ENCODE results near the gene GPR89B. TPM values are rescaled to one million over a fixed set of nuclear protein-coding genes. Genes with fewer than 3 reads are reported as not detected.
"Not testable (repeated sequence)": the region's sequence is repeated elsewhere in the genome, so short reads cannot be mapped to it uniquely, and the experiment has no call there.

GPR89B gene
- polyA plus RNA-seq (2011; rRNA removed) (23.2 and 36.1 TPM in 2 replicates), polyA minus RNA-seq (2011; rRNA and poly(A)+ RNA removed) (28.4 and 33.4 TPM in 2 replicates)

DNA sequence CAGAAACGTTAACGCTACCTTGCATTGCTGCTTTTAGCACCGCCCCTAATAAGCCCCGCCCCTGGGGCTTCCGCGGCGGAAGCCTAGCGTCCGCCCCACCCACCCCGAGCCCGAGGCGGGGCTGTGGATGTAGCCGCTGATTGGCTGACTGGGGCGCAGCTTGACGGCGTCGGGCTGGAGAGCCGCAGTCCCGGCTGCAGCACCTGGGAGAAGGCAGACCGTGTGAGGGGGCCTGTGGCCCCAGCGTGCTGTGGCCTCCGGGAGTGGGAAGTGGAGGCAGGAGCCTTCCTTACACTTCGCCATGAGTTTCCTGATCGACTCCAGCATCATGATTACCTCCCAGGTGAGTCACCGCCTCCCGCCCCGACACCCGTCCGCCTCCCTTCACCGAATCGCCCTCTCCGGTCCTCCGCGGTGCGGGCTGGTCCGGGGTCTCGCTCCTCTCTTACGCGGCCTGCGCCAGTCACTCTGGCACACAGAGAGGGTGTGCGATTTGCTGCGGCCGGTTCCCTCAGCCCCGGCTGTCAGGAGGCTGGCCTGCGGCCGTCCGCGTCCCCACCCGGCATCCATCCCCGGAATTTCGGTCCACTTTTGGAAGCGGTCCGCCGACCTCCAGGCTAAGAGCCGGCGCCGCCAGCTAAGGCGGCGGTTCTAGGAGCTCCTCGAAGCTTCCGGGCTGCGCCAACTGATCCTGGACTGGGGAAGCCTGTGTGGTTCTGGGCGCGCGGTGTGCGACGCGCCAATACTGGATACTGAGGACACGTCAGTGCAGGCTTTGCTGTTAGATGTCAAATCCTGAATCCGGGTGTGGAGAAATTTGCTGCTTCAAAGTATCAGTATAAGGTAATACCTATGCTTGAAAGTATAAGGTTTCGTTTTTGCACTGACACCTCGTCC is at the start of gene GPR89B:
GPR89B (plus strand) TSS at position 185 of the 897 bp plus-strand sequence; CDS start at position 302, 117 bp downstream.
- peak; percentile 24 for DNase-seq (ENCODE audit: low read depth, low spot score)
- H3K9me3 ChIP-seq (ENCODE audit: control insufficient read depth, insufficient read depth, low read length); POLR2A ChIA-PET; H3K27me3 ChIP-seq (ENCODE audit: control insufficient read depth, insufficient read depth, low read length): not testable (repeated sequence)
- Histone ChIP-seq H3K4me3 (ENCODE audit: low read depth, low read length) (peak within 1 kb of the TSS; percentile 70), H3K27ac (ENCODE audit: low read depth, low read length) (peak within 1 kb of the TSS; percentile 31)
- CTCF ChIA-PET = interaction anchor here (0.7 kb wide), 1 partner anchor 36 kb away, joined by 3 read pairs; no protein-coding TSS in a partner anchor

DNA sequence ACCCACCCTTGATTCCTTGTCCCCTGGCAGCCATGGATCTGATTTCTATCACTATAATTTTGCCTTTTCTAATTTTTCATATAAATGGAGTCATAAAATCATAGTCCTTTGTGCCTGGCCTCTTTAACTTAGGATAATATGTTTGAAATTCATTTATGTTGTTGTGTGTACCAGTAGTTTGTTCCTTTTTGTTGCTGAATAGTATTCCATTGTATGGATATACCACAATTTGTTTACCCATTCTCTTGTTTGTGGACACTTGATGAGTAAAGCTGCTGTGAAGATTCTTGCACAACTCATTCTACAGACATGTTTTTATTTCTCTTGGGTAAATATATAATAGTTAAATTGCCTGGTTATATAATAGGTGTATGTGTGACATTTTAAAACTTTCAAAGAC is 48.3 kb upstream of the GPR89B start:
- Histone ChIP-seq H3K4me3 (ENCODE audit: low read depth, low read length) (no peak overlapping the region), H3K27ac (ENCODE audit: low read depth, low read length) (no peak overlapping the region), H3K27me3 (ENCODE audit: control insufficient read depth, insufficient read depth, low read length) (peaks cover under 1% of the 10 kb centered on the region), H3K9me3 (ENCODE audit: control insufficient read depth, insufficient read depth, low read length) (no peaks in the 10 kb centered on the region)
- DNase-seq (ENCODE audit: low read depth, low spot score) = no peak
- TF ChIP-seq, protein P1, sequence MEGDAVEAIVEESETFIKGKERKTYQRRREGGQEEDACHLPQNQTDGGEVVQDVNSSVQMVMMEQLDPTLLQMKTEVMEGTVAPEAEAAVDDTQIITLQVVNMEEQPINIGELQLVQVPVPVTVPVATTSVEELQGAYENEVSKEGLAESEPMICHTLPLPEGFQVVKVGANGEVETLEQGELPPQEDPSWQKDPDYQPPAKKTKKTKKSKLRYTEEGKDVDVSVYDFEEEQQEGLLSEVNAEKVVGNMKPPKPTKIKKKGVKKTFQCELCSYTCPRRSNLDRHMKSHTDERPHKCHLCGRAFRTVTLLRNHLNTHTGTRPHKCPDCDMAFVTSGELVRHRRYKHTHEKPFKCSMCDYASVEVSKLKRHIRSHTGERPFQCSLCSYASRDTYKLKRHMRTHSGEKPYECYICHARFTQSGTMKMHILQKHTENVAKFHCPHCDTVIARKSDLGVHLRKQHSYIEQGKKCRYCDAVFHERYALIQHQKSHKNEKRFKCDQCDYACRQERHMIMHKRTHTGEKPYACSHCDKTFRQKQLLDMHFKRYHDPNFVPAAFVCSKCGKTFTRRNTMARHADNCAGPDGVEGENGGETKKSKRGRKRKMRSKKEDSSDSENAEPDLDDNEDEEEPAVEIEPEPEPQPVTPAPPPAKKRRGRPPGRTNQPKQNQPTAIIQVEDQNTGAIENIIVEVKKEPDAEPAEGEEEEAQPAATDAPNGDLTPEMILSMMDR (IDR thresholded peaks at IDR 0.05; ENCODE audit: low read depth, low read length) = no peak
- ChIA-PET CTCF (interaction anchor here (1.1 kb wide), 1 partner anchor 13 kb away, joined by 4 read pairs; no protein-coding TSS in a partner anchor), POLR2A (no interaction called here)

DNA sequence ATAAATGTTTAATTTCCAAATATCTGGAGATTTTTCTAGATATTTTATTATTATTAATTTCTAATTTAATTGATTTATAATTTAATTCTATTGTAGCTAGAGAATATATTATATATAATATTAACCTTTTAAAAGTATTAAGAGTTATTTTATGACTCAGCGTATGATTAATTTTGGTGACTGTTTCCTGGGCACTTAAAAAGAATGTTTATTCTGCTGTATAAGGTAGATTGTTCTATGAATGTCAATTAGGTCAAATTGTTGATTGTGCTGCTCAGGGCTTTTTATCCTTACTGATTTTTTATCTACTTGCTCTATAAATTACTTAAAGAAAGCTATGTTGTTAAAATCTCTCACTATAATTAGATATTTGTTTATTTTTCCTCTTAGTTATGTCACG is 45.7 kb upstream of the GPR89B start:
- TF ChIP-seq, protein P1 (IDR thresholded peaks at IDR 0.05; ENCODE audit: low read depth, low read length) = no peak
- ChIA-PET POLR2A (no interaction called here), CTCF (interaction anchor here (3.5 kb wide), 1 partner anchor 10 kb away, joined by 30 read pairs; no protein-coding TSS in a partner anchor)
- Histone ChIP-seq H3K27ac (ENCODE audit: low read depth, low read length) (no peak overlapping the region), H3K9me3 (ENCODE audit: control insufficient read depth, insufficient read depth, low read length) (no peaks in the 10 kb centered on the region), H3K27me3 (ENCODE audit: control insufficient read depth, insufficient read depth, low read length) (peaks cover 5% of the 10 kb centered on the region), H3K4me3 (ENCODE audit: low read depth, low read length) (no peak overlapping the region)
- no peak for DNase-seq (ENCODE audit: low read depth, low spot score)

DNA sequence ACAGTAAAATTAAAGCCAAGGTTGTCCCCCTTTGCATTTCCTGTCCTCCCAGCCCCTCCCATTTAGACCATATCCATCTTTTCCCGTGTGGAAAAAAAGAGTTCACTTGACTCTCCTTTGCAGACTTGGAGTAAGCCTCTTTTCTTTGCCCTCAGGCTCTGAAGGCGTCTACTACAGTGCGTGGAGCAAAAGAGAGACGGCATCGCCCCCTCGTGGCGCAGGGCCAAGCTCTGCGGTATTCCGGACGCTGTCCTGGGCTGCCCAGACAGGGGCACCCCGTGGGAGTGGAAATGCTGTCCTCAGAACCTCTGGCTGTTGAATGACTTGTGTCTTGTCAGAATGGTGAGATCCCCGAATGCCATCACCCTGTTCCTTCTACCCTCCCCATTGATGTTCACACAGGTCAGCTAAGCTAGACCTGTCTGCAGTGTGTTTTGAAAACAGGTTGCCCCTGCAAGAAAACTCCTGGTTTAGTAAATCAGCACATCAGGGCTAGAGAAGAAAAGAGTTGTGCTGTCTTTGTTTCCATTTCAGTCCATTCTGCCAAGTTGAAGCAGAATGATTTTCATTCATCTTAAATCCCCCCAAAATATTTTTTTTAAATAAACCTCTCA is 37.9 kb upstream of the GPR89B start:
- CTCF ChIA-PET = no interaction called here

DNA sequence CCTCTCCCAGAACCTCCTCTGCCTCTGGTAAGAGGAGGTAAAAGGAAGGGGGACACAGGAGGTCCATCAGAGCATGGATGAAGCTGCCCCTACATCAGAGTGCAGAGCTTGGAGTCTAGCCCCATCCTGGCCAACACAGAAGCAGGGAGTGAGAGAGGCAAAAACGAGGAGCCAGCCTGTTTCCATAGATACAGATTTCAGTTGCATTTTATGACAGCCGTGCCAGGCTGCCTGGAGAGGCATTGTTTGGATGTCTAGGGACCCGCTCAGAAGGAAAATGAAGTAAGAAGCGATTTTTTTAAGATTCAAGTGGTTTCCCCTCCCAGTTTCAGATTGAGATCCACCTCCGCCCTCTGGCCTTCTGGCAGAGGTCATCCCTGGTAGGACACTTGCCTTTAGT is 37.1 kb upstream of the GPR89B start:
- Histone ChIP-seq H3K27me3 (ENCODE audit: control insufficient read depth, insufficient read depth, low read length) (peaks cover 7% of the 10 kb centered on the region), H3K9me3 (ENCODE audit: control insufficient read depth, insufficient read depth, low read length) (no peaks in the 10 kb centered on the region), H3K27ac (ENCODE audit: low read depth, low read length) (no peak overlapping the region), H3K4me3 (ENCODE audit: low read depth, low read length) (no peak overlapping the region)
- TF ChIP-seq, protein P1 (IDR thresholded peaks at IDR 0.05; ENCODE audit: low read depth, low read length) = no peak
- CTCF ChIA-PET = no interaction called here
- POLR2A ChIA-PET = no interaction called here
- no peak for DNase-seq (ENCODE audit: low read depth, low spot score)

More for the DNA sequence above, 37.9 kb upstream of the GPR89B start:
- Histone ChIP-seq H3K9me3 (ENCODE audit: control insufficient read depth, insufficient read depth, low read length) (no peaks in the 10 kb centered on the region), H3K27me3 (ENCODE audit: control insufficient read depth, insufficient read depth, low read length) (peaks cover 10% of the 10 kb centered on the region), H3K4me3 (ENCODE audit: low read depth, low read length) (no peak overlapping the region), H3K27ac (ENCODE audit: low read depth, low read length) (no peak overlapping the region)
- TF ChIP-seq, protein P1 (IDR thresholded peaks at IDR 0.05; ENCODE audit: low read depth, low read length) = peak; percentile 23; the same call in 1 of the 2 replicates
- no peak for DNase-seq (ENCODE audit: low read depth, low spot score)
- POLR2A ChIA-PET = no interaction called here

Data from AG04450 (cell line).